IMR-90 (cell line): Measurements from ENCODE around the gene CRIP1. TPM values are rescaled to one million over a fixed set of nuclear protein-coding genes. Genes with fewer than 3 reads are reported as not detected.

Experiments used
- ATAC-seq: fragments of 200-7000 bp; cut with Tn5 transposase; 2 replicates; pipeline ENCODE4 v1.9.1; 2020; ENCODE audit warnings: low read depth, mild to moderate bottlenecking, moderate library complexity
- BruUV-seq: library from RNA; stranded (reverse); fragments of 400-500 nt; replicated peaks from 2 replicates; lab custom pipeline; 2021; lab: Mats Ljungman, UMichigan
- CTCF ChIA-PET: fragments of 300-600 bp; formaldehyde crosslinking; extraction: SDS; loops from one replicate; lab custom pipeline; 2021; ENCODE audit warnings: antibody characterized with exemption; lab: Yijun Ruan, JAX
- POLR2A ChIA-PET: fragments of 300-600 bp; sonication (Branson Sonifier 250); formaldehyde crosslinking; loops from one replicate; lab custom pipeline; 2022; ENCODE audit warnings: antibody characterized with exemption; ENCODE audit not compliant: unreplicated experiment; lab: Charles Lee
- DNase-seq: peaks from one replicate; pipeline ENCODE4 v3.0.0; 2013
- H2AFZ ChIP-seq: replicated peaks from 2 replicates; pipeline ENCODE3; 2013; ENCODE audit warnings: low read length, mild to moderate bottlenecking; ENCODE audit not compliant: poor library complexity
- H2AK5ac ChIP-seq: 2 replicates; pipeline ENCODE4 v1.6.1; 2013; ENCODE audit warnings: low read depth, low read length, inconsistent platforms
- H2AK9ac ChIP-seq: replicated peaks from 2 replicates; pipeline ENCODE3; 2013; ENCODE audit warnings: mild to moderate bottlenecking, low read depth, low read length, moderate library complexity; ENCODE audit not compliant: poor library complexity
- H2BK120ac ChIP-seq: 2 replicates; pipeline ENCODE4 v1.6.1; 2013; ENCODE audit warnings: low read depth, low read length, inconsistent platforms
- H2BK15ac ChIP-seq: 3 replicates; pipeline ENCODE4 v1.6.1; 2013; ENCODE audit warnings: low read depth, low read length, inconsistent platforms
- H2BK20ac ChIP-seq: 2 replicates; pipeline ENCODE4 v1.6.1; 2013; ENCODE audit warnings: low read depth, mild to moderate bottlenecking, inconsistent platforms, low read length, moderate library complexity
- H2BK5ac ChIP-seq: 2 replicates; pipeline ENCODE4 v1.6.1; 2013; ENCODE audit warnings: mild to moderate bottlenecking, low read depth, low read length, inconsistent platforms; ENCODE audit not compliant: poor library complexity, severe bottlenecking
- H3K14ac ChIP-seq: replicated peaks from 2 replicates; pipeline ENCODE4 v1.6.1; 2013; ENCODE audit warnings: low read depth, low read length, inconsistent platforms
- H3K18ac ChIP-seq: 2 replicates; pipeline ENCODE4 v1.6.1; 2013; ENCODE audit warnings: low read depth, low read length, control low read depth
- H3K23ac ChIP-seq: 2 replicates; pipeline ENCODE4 v1.6.1; 2013; ENCODE audit warnings: low read depth, low read length, inconsistent platforms
- H3K27ac ChIP-seq: 2 replicates; pipeline ENCODE4 v1.5.1; 2013; ENCODE audit warnings: mild to moderate bottlenecking, control low read depth, low read length; ENCODE audit not compliant: insufficient read depth
- H3K27me3 ChIP-seq: 2 replicates; pipeline ENCODE4 v1.6.1; 2013; ENCODE audit warnings: low read length; ENCODE audit not compliant: control insufficient read depth, insufficient read depth
- H3K36me3 ChIP-seq: 2 replicates; pipeline ENCODE4 v1.6.1; 2013; ENCODE audit warnings: low read length, mixed read lengths; ENCODE audit not compliant: control insufficient read depth, insufficient read depth
- H3K4ac ChIP-seq: 2 replicates; pipeline ENCODE4 v1.6.1; 2013; ENCODE audit warnings: low read depth, low read length, inconsistent platforms
- H3K4me1 ChIP-seq: 2 replicates; pipeline ENCODE4 v1.6.1; 2013; ENCODE audit warnings: low read length, mixed read lengths; ENCODE audit not compliant: control insufficient read depth, insufficient read depth
- H3K4me2 ChIP-seq: 2 replicates; pipeline ENCODE4 v1.6.1; 2013; ENCODE audit warnings: low read depth, mild to moderate bottlenecking, control low read depth, low read length, moderate library complexity
- H3K4me3 ChIP-seq: 2 replicates; pipeline ENCODE4 v1.5.1; 2013; ENCODE audit warnings: low read depth, mild to moderate bottlenecking, control low read depth, low read length, moderate library complexity; ENCODE audit not compliant: insufficient read depth
- H3K56ac ChIP-seq: 2 replicates; pipeline ENCODE4 v1.6.1; 2013; ENCODE audit warnings: low read length, inconsistent platforms; ENCODE audit not compliant: insufficient read depth; ENCODE audit errors: extremely low read depth
- H3K79me1 ChIP-seq, 2 experiments: 2 replicates each; pipeline ENCODE4 v1.6.1; 2013; ENCODE audit warnings: low read length in 2 of 2, inconsistent platforms in 1 of 2, low read depth in 1 of 2
- H3K9ac ChIP-seq: 2 replicates; pipeline ENCODE4 v1.6.1; 2013; ENCODE audit warnings: low read depth, low read length, control low read depth
- H3K9me1 ChIP-seq: 2 replicates; pipeline ENCODE4 v1.6.1; 2013; ENCODE audit warnings: low read length, inconsistent platforms; ENCODE audit not compliant: insufficient read depth
- H3K9me3 ChIP-seq: 2 replicates; pipeline ENCODE4 v1.6.1; 2013; ENCODE audit warnings: low read length; ENCODE audit not compliant: control insufficient read depth, insufficient read depth
- H4K20me1 ChIP-seq: 2 replicates; pipeline ENCODE4 v1.6.1; 2013; ENCODE audit warnings: low read length, inconsistent platforms; ENCODE audit not compliant: insufficient read depth
- H4K5ac ChIP-seq: 2 replicates; pipeline ENCODE4 v1.6.1; 2013; ENCODE audit warnings: mild to moderate bottlenecking, low read depth, low read length, control low read depth
- H4K8ac ChIP-seq, 2 experiments: 2 replicates each; pipeline ENCODE4 v1.6.1; 2013; ENCODE audit warnings: low read depth in 2 of 2, low read length in 2 of 2, control low read depth in 1 of 2, inconsistent platforms in 1 of 2
- H4K91ac ChIP-seq: 2 replicates; pipeline ENCODE4 v1.6.1; 2013; ENCODE audit warnings: low read depth, low read length, inconsistent platforms; ENCODE audit not compliant: insufficient read depth
- BHLHE40 ChIP-seq: fragments of 150-350 bp; IDR thresholded peaks from 2 replicates; pipeline ENCODE4 v1.6.1; 2016; ENCODE audit warnings: mild to moderate bottlenecking, low read depth, low read length
- CEBPB ChIP-seq: IDR thresholded peaks from 2 replicates; pipeline ENCODE4 v1.6.1; 2012; ENCODE audit warnings: low read depth, low read length, improper control_type of control experiment
- CHD1 ChIP-seq: IDR thresholded peaks from 2 replicates; pipeline ENCODE4 v1.6.1; 2012; ENCODE audit warnings: low read depth, low read length, improper control_type of control experiment
- CTCF ChIP-seq: conservative IDR thresholded peaks from 2 replicates; pipeline ENCODE4 v1.5.1; 2012; ENCODE audit warnings: mild to moderate bottlenecking, low read depth, low read length, improper control_type of control experiment
- ELK1 ChIP-seq: fragments of 150-350 bp; IDR thresholded peaks from 2 replicates; pipeline ENCODE4 v1.6.1; 2016; ENCODE audit warnings: low read depth, mild to moderate bottlenecking, low read length, moderate library complexity, borderline replicate concordance
- FOS ChIP-seq: fragments of 150-350 bp; IDR thresholded peaks from 2 replicates; pipeline ENCODE4 v1.6.1; 2016; ENCODE audit warnings: low read depth, low read length
- MAFK ChIP-seq: IDR thresholded peaks from 2 replicates; pipeline ENCODE4 v1.6.1; 2012; ENCODE audit warnings: low read depth, low read length, improper control_type of control experiment
- MAZ ChIP-seq: IDR thresholded peaks from 2 replicates; pipeline ENCODE4 v1.6.1; 2012; ENCODE audit warnings: low read depth, mild to moderate bottlenecking, low read length, improper control_type of control experiment, moderate library complexity, borderline replicate concordance
- MXI1 ChIP-seq: IDR thresholded peaks from 2 replicates; pipeline ENCODE4 v1.6.1; 2012; ENCODE audit warnings: low read depth, mild to moderate bottlenecking, low read length, moderate library complexity, borderline replicate concordance
- NFE2L2 ChIP-seq: fragments of 150-350 bp; IDR thresholded peaks from 2 replicates; pipeline ENCODE4 v1.6.1; 2016; ENCODE audit warnings: low read depth, mild to moderate bottlenecking, low read length
- POLR2A ChIP-seq: IDR thresholded peaks from 2 replicates; pipeline ENCODE4 v1.6.1; 2012; ENCODE audit warnings: mild to moderate bottlenecking, low read depth, low read length
- RAD21 ChIP-seq: IDR thresholded peaks from 2 replicates; pipeline ENCODE4 v1.6.1; 2012; ENCODE audit warnings: low read length, improper control_type of control experiment
- RCOR1 ChIP-seq: IDR thresholded peaks from 2 replicates; pipeline ENCODE4 v1.6.1; 2012; ENCODE audit warnings: mild to moderate bottlenecking, low read length, improper control_type of control experiment; ENCODE audit not compliant: insufficient replicate concordance
- RFX5 ChIP-seq: IDR thresholded peaks from 2 replicates; pipeline ENCODE4 v1.8.0; 2012; ENCODE audit warnings: low read depth, mild to moderate bottlenecking, low read length, moderate library complexity
- SMC3 ChIP-seq: fragments of 150-350 bp; IDR thresholded peaks from 2 replicates; pipeline ENCODE4 v1.6.1; 2016; ENCODE audit warnings: low read depth, mild to moderate bottlenecking, antibody characterized with exemption, low read length, moderate library complexity
- USF2 ChIP-seq: fragments of 150-350 bp; IDR thresholded peaks from 2 replicates; pipeline ENCODE4 v1.6.1; 2017; ENCODE audit warnings: mild to moderate bottlenecking, antibody characterized with exemption, low read length, low read depth
- WGBS, 2 experiments: methylation state at CpG; one replicate each; pipeline versions ENCODE4 v1.1.5 to v1.1.7; 2013; ENCODE audit warnings: missing lambda C conversion rate in 2 of 2; ENCODE audit not compliant: insufficient read length in 1 of 2; ENCODE audit errors: extremely low coverage in 2 of 2; 5-methylcytosine and 5-hydroxymethylcytosine counted together
- dilution Hi-C: fragments of 300-500 bp; cut with HindIII; formaldehyde crosslinking; loops from one replicate; pipeline ENCODE4 v1.14.3; 2018; ENCODE audit warnings: low sequenced_read_pairs; ENCODE audit not compliant: unreplicated experiment
- in situ Hi-C: fragments of 300-500 bp; cut with MboI; formaldehyde crosslinking; loops from 3 replicates; pipeline ENCODE4 v1.14.3; 2019; ENCODE audit warnings: low sequenced_read_pairs, inconsistent platforms, mixed read lengths
- intact Hi-C: fragments of 100-400 bp; cut with micrococcal nuclease; formaldehyde crosslinking; loops from 2 replicates; pipeline ENCODE4 v1.10.0; 2022
- polyA plus RNA-seq, 3 experiments: library from polyadenylated mRNA; depleted of rRNA; stranded (reverse); fragments of >200 nt; gene quantifications; 2 replicates each; pipeline ENCODE4 v1.2.3, GENCODE V29; 2012; ENCODE audit warnings: low replicate concordance in 1 of 3
- total RNA-seq: library from RNA; depleted of rRNA; stranded (reverse); fragments of >200 nt; gene quantifications from 2 replicates; pipeline ENCODE4 v1.2.3, GENCODE V29; 2012

The CRIP1 gene
- total and polyA plus RNA-seq, 2 of the 4 experiments (the other 2 are of a cell fraction) = 0.21 TPM; not detected in 1

GRCh38 chr14:105442125-105442524, 44.6 kb upstream of the CRIP1 start:
- Histone ChIP-seq H3K79me1 (peaks cover 8 to 57% of the 10 kb centered on the region in 2 experiments), H3K9me1 (no peaks in the 10 kb centered on the region), H3K18ac (no peak overlapping the region), H4K8ac (no peak overlapping the region), H3K27ac (no peak overlapping the region), H2AFZ (no peak overlapping the region), H3K9ac (no peak overlapping the region), H2BK5ac (no peak overlapping the region), H2AK9ac (no peak overlapping the region), H3K14ac (no peak overlapping the region), H2BK15ac (no peak overlapping the region), H3K9me3 (no peaks in the 10 kb centered on the region), H2AK5ac (no peak overlapping the region), H3K56ac (no peak overlapping the region), H2BK20ac (no peak overlapping the region), H3K4ac (no peak overlapping the region), H3K23ac (no peak overlapping the region), H3K4me3 (no peak overlapping the region), H2BK120ac (no peak overlapping the region), H3K27me3 (no peaks in the 10 kb centered on the region), H3K4me1 (no peaks in the 10 kb centered on the region), H3K4me2 (no peak overlapping the region), H4K5ac (no peak overlapping the region), H4K20me1 (peaks cover 55% of the 10 kb centered on the region), H3K36me3 (peaks cover 24% of the 10 kb centered on the region), H4K91ac (no peak overlapping the region)
- DNase-seq (no peak), ATAC-seq (no peak)
- POLR2A ChIA-PET = no interaction called here
- TF ChIP-seq MAZ (no peak), RFX5 (no peak), RAD21 (no peak), MXI1 (no peak), BHLHE40 (no peak), CEBPB (no peak), CHD1 (no peak), CTCF (no peak), RCOR1 (no peak), FOS (no peak), NFE2L2 (no peak), ELK1 (no peak), POLR2A (no peak), USF2 (no peak), MAFK (no peak), SMC3 (no peak)
- dilution Hi-C loops (no loop called here), intact Hi-C loops (no loop called here), in situ Hi-C loops (no loop called here)
- CTCF ChIA-PET = no interaction called here
- WGBS, 2 experiments = 73% methylated on average over 6 of the region's 17 CpGs; no CpG with 5 or more reads in 1 of the 2 experiments
- BruUV-seq = no TSS peak
